Astrocyte of the cerebellum (primary cell): Measurements from ENCODE around the gene KLF2.
"Not testable (repeated sequence)": the region's sequence is repeated elsewhere in the genome, so short reads cannot be mapped to it uniquely, and the experiment has no call there.

Experiments used
- DNase-seq: peaks from one replicate; pipeline ENCODE4 v3.0.0-alpha.2; 2011; ENCODE audit warnings: low read depth
- H3K4me3 ChIP-seq: 2 replicates; pipeline ENCODE4 v1.5.1; 2011; ENCODE audit warnings: mild to moderate bottlenecking, low read depth, low read length, moderate library complexity
- CTCF ChIP-seq: IDR thresholded peaks from 2 replicates; pipeline ENCODE4 v1.5.1; 2012; ENCODE audit warnings: low read length, low read depth, moderate library complexity, mild to moderate bottlenecking; ENCODE audit errors: missing control alignments
- in situ Hi-C: cut with HindIII; loops from 2 replicates; pipeline ENCODE4 v1.10.0; 2017; ENCODE audit warnings: low sequenced_read_pairs

Gene KLF2

GRCh38 chr19:16340654-16341053 is 16.0 kb downstream of the KLF2 start:
- in situ Hi-C loops = no loop called here
- no peak for TF ChIP-seq CTCF
- DNase-seq = no peak
- H3K4me3 ChIP-seq = no peak overlapping the region

GRCh38 chr19:16342002-16342715 is 17.5 kb downstream of the KLF2 start:
- no peak for DNase-seq
- H3K4me3 ChIP-seq = no peak overlapping the region
- TF ChIP-seq CTCF = no peak
- in situ Hi-C loops = no loop called here

GRCh38 chr19:16343156-16343555 is 18.5 kb downstream of the KLF2 start:
- in situ Hi-C loops = no loop called here
- no peak for TF ChIP-seq CTCF
- H3K4me3 ChIP-seq = no peak overlapping the region
- no peak for DNase-seq

- in situ Hi-C loops = no loop called here
- H3K4me3 ChIP-seq = no peak overlapping the region
- no peak for DNase-seq
- no peak for TF ChIP-seq CTCF
These were observed 20.8 kb downstream of the KLF2 start for GRCh38 chr19:16345457-16345856.

- in situ Hi-C loops, H3K4me3 ChIP-seq, DNase-seq: not testable (repeated sequence)
These were observed 22.5 kb downstream of the KLF2 start for GRCh38 chr19:16347099-16347498.

- no peak for TF ChIP-seq CTCF
- H3K4me3 ChIP-seq = no peak overlapping the region
- in situ Hi-C loops = no loop called here
- DNase-seq = no peak
These were observed 23.1 kb downstream of the KLF2 start for GRCh38 chr19:16347706-16348105.

GRCh38 chr19:16349551-16350152 is 25.0 kb downstream of the KLF2 start:
- in situ Hi-C loops = no loop called here
- no peak for DNase-seq
- no peak overlapping the region for H3K4me3 ChIP-seq
- TF ChIP-seq CTCF = no peak
